Left forelimb (tissue), 1 donor: ENCODE data around the gene RFC2.

Experiments used
- DNase-seq: peaks from one replicate; pipeline ENCODE4 v3.0.0-alpha.2; 2018; ENCODE audit warnings: low spot score

RFC2 gene

GRCh38 chr7:74190259-74190658, 63.9 kb downstream of the RFC2 start:
- DNase-seq = no peak

- DNase-seq = no peak
These were observed 66.1 kb downstream of the RFC2 start for GRCh38 chr7:74187915-74188675.

GRCh38 chr7:74185636-74186035, 68.6 kb downstream of the RFC2 start:
- DNase-seq = no peak

- no peak for DNase-seq
These were observed 69.2 kb downstream of the RFC2 start for GRCh38 chr7:74185016-74185415.

- no peak for DNase-seq
These were observed 70.3 kb downstream of the RFC2 start for GRCh38 chr7:74183653-74184450.

GRCh38 chr7:74183142-74183541, 71.1 kb downstream of the RFC2 start:
- DNase-seq = no peak

- DNase-seq = no peak
These were observed 71.6 kb downstream of the RFC2 start for GRCh38 chr7:74182453-74183090.

GRCh38 chr7:74181821-74182220, 72.4 kb downstream of the RFC2 start:
- no peak for DNase-seq
